22Rv1 (cell line): Measurements from ENCODE around the gene ENDOV.

Experiments used
- CTCF ChIP-seq: fragments of 450-650 bp; IDR thresholded peaks from 2 replicates; pipeline ENCODE4 v1.5.1; 2017; ENCODE audit warnings: mild to moderate bottlenecking
- ZFX ChIP-seq: fragments of 450-650 bp; IDR thresholded peaks from 2 replicates; pipeline ENCODE4 v1.6.1; 2017; ENCODE audit warnings: antibody characterized with exemption, borderline replicate concordance

- TF ChIP-seq ZFX (no peak), CTCF (no peak)
Measured at GRCh38 chr17:80402959-80403358, 12.0 kb upstream of the ENDOV start.
